Ectodermal cell (in vitro differentiated cells): ENCODE results near the gene ARL5B.
"Not testable (repeated sequence)": the region's sequence is repeated elsewhere in the genome, so short reads cannot be mapped to it uniquely, and the experiment has no call there.

Source experiments
- H3K27ac ChIP-seq: 2 replicates; pipeline ENCODE4 v1.7.0; 2013; ENCODE audit warnings: mild to moderate bottlenecking, low read depth, low read length; ENCODE audit not compliant: insufficient read depth, poor library complexity, severe bottlenecking
- H3K27me3 ChIP-seq: 2 replicates; pipeline ENCODE4 v1.7.0; 2013; ENCODE audit warnings: mild to moderate bottlenecking, low read length; ENCODE audit not compliant: insufficient read depth, control insufficient read depth, poor library complexity, severe bottlenecking
- H3K36me3 ChIP-seq: one replicate; pipeline ENCODE4 v1.7.0; 2013; ENCODE audit warnings: low read length; ENCODE audit not compliant: control insufficient read depth, insufficient read depth
- H3K4me1 ChIP-seq: one replicate; pipeline ENCODE4 v1.7.0; 2013; ENCODE audit warnings: low read length; ENCODE audit not compliant: control insufficient read depth, insufficient read depth
- H3K4me3 ChIP-seq: 2 replicates; pipeline ENCODE4 v1.7.0; 2013; ENCODE audit warnings: low read depth, low read length, control low read depth; ENCODE audit not compliant: insufficient read depth
- H3K9me3 ChIP-seq: 2 replicates; pipeline ENCODE4 v1.7.0; 2013; ENCODE audit warnings: mild to moderate bottlenecking, low read length, moderate library complexity; ENCODE audit not compliant: control insufficient read depth
- WGBS, 2 experiments: methylation state at CpG; one replicate each; pipeline ENCODE4 v1.1.7; 2013; ENCODE audit warnings: missing lambda C conversion rate in 2 of 2; 5-methylcytosine and 5-hydroxymethylcytosine counted together

ARL5B gene

GRCh38 chr10:18632500-18632899 is 26.7 kb upstream of the ARL5B start:
- 82 to 85% methylated on average over 1 of the region's 3 CpGs for WGBS, 2 experiments
- not testable (repeated sequence) for H3K27ac ChIP-seq, H3K27me3 ChIP-seq, H3K4me1 ChIP-seq, H3K36me3 ChIP-seq, H3K9me3 ChIP-seq, H3K4me3 ChIP-seq

- no peaks in the 10 kb centered on the region for H3K27me3 ChIP-seq
- 88 to 98% methylated on average over 4 of the region's 4 CpGs for WGBS, 2 experiments
- no peak overlapping the region for H3K4me3 ChIP-seq
- no peaks in the 10 kb centered on the region for H3K9me3 ChIP-seq
- H3K36me3 ChIP-seq, result no peaks in the 10 kb centered on the region
- no peak overlapping the region for H3K27ac ChIP-seq
- no peaks in the 10 kb centered on the region for H3K4me1 ChIP-seq
Measured at GRCh38 chr10:18635995-18636394, 23.2 kb upstream of the ARL5B start.

DNA sequence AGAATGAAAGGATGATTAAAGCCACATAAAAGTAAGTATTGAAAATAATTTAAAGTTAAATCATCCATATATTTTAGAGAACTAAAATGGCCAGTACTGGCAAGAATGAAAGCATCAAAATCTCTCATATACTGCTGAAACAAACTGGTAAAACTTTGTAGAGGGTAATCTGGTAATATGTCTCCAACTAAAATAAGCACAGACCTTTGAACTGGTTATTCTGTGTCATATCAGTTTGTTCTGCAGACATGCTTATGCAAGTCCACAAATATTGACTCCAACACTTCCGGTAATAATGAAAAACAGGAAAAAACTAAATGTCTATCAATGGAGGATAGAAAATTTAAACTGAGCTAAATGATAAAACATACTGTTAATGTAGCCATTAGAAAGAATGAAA is 21.8 kb upstream of the ARL5B start:
- not testable (repeated sequence) for H3K27me3 ChIP-seq, H3K36me3 ChIP-seq, H3K27ac ChIP-seq, H3K9me3 ChIP-seq, H3K4me1 ChIP-seq, H3K4me3 ChIP-seq
- 93% methylated on average over 1 of the region's 1 CpG; no CpG with 5 or more reads in 1 of the 2 experiments for WGBS, 2 experiments

DNA sequence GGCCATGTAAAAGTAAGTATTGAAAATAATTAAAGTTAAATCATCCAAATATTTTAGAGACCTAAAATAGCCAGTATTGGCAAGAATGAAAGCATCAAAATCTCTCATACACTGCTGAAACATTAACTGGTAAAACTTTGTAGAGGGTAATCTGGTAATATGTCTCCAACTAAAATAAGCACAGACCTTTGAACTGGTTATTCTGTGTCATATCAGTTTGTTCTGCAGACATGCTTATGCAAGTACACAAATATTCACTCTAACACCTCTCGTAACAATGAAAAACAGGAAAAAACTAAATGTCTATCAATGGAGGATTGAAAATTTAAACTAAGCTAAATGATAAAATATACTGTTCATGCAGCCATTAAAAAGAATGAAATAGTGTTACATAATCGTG is 19.5 kb upstream of the ARL5B start:
- 88% methylated on average over 2 of the region's 2 CpGs; no CpG with 5 or more reads in 1 of the 2 experiments for WGBS, 2 experiments
- not testable (repeated sequence) for H3K27ac ChIP-seq, H3K4me3 ChIP-seq

DNA sequence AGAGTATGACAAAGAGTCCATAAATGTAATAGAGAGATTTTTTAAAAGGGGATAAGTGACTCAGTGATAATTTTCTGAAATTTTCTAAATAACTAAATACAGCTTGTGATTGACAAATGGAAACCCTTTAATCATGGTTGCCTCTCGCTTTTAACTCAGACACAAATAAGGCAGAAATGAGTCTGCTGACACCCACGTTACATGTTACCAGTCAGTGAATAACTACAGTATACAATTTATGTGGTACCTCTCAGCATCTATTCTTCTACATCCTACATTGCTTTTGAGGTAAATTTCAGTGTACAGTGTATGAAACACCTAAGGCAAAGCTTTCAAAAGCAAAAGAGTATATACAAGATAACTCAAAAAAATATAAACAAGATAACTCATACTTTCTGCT is 12.1 kb upstream of the ARL5B start:
- no peaks in the 10 kb centered on the region for H3K27me3 ChIP-seq
- H3K4me3 ChIP-seq, result no peak overlapping the region
- no peaks in the 10 kb centered on the region for H3K9me3 ChIP-seq
- no peaks in the 10 kb centered on the region for H3K36me3 ChIP-seq
- 94 to 100% methylated on average over 2 of the region's 2 CpGs for WGBS, 2 experiments
- no peak overlapping the region for H3K27ac ChIP-seq
- peaks cover 8% of the 10 kb centered on the region for H3K4me1 ChIP-seq

More for the DNA sequence above, 19.5 kb upstream of the ARL5B start:
- H3K4me1 ChIP-seq, H3K36me3 ChIP-seq, H3K9me3 ChIP-seq, H3K27me3 ChIP-seq: not testable (repeated sequence)

GRCh38 chr10:18647945-18648344 is 11.3 kb upstream of the ARL5B start:
- no peaks in the 10 kb centered on the region for H3K27me3 ChIP-seq
- peaks cover 10% of the 10 kb centered on the region for H3K4me1 ChIP-seq
- WGBS, 2 experiments, result 97 to 99% methylated on average over 3 of the region's 3 CpGs
- H3K36me3 ChIP-seq, result no peaks in the 10 kb centered on the region
- H3K27ac ChIP-seq, result no peak overlapping the region
- H3K9me3 ChIP-seq, result no peaks in the 10 kb centered on the region
- H3K4me3 ChIP-seq, result no peak overlapping the region

- WGBS, 2 experiments, result 89 to 92% methylated on average over 6 to 7 of the region's 7 CpGs
- H3K27ac ChIP-seq, result no peak overlapping the region
- no peaks in the 10 kb centered on the region for H3K36me3 ChIP-seq
- peak overlapping the region; percentile 70 for H3K4me3 ChIP-seq
- no peaks in the 10 kb centered on the region for H3K27me3 ChIP-seq
- peaks cover 10% of the 10 kb centered on the region for H3K4me1 ChIP-seq
- H3K9me3 ChIP-seq, result no peaks in the 10 kb centered on the region
Measured at GRCh38 chr10:18649364-18649959, 9.8 kb upstream of the ARL5B start.

DNA sequence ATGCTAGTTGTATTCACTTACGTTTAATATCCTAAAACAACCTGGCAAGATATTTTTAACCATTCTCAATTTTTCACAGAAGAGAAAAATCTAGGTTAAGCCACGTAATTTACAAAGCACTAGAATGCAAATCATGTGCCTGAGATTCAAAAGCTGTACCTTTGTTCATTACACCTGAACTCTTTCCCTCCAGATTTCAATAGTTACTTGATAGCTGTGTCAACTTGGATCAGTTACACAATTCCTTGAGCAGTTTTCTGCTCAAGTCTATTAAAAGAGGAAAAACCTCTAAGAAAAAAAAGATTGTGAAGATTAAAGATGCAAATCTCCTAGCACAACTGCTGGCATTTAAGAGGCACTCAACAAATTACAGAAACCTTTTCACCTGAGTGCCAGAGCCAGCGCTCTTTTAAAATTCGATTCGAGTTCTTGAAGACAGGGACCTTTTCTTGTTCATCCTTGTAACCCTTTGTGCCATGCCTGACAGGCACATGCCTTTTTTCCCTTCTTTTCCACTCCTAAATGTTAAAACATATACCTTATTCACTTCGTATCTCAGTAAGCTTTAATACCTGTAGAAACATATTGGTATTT is 8.7 kb upstream of the ARL5B start:
- no peaks in the 10 kb centered on the region for H3K9me3 ChIP-seq
- H3K27me3 ChIP-seq, result no peaks in the 10 kb centered on the region
- H3K27ac ChIP-seq, result no peak overlapping the region
- peak overlapping the region; percentile 70 for H3K4me3 ChIP-seq
- peaks cover 10% of the 10 kb centered on the region for H3K4me1 ChIP-seq
- no peaks in the 10 kb centered on the region for H3K36me3 ChIP-seq
- 9 to 15% methylated on average over 5 to 6 of the region's 6 CpGs for WGBS, 2 experiments

DNA sequence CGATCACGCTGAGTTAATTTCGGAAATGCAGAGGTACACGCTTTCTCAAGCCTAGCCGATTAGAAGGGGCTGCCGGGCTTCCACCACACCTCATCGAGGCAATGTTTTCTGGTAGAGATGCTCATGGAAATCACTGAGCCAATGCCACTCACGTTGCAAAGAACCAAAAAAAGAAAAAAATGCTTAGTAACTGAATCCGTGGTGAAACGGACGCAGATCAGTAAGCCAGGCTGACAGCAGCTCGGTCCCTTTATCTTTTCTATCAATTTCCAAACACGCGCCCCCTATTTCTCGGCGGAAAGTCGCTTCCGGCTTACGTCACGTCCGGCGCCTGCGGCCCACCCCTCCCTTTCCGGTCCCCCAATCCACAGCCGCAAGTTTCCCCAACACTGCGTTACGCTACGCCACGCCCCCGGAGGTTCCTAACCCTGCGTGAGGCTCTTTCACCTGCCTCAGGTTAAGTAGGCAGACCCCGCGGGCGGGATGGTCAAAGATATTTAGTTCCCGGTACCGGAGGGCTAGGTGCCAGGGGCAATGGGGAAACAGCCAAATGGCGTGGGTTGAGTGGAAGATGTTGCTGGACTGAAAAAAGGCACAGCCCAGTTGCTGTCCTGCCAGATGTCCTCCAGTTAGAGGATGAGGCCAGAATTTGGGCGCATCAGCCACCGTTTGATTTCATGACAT is 7.8 kb upstream of the ARL5B start, which contains the start of gene NSUN6:
NSUN6 (minus strand) TSS at position 264 of the 684 bp plus-strand sequence. CDS start 384 bp downstream, outside the sequence.
- 1% methylated on average over 39 of the region's 39 CpGs for WGBS, 2 experiments
- Histone ChIP-seq H3K27ac (peak within 1 kb of the TSS; percentile 60), H3K4me3 (peak within 1 kb of the TSS; percentile 70)

DNA sequence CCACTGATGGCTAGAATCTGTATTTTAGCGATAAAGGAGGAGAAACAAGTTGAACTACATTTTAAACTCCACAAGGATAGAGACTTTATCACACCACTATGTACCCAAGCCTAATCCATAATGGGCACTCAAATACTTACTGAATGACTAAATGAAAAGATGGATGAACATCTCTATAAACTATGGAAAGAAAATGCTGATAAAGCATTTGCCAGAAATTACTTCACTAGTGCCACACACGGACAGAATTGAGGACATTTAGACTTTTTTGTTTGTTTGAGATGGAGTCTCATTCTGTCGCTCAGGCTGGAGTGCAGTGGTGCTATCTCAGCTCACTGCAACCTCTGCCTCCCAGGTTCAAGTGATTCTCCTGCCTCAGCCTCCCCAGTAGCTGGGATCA is 6.1 kb upstream of the ARL5B start:
- H3K27ac ChIP-seq, result no peak overlapping the region
- no peaks in the 10 kb centered on the region for H3K9me3 ChIP-seq
- peaks cover 10% of the 10 kb centered on the region for H3K4me1 ChIP-seq
- no peaks in the 10 kb centered on the region for H3K36me3 ChIP-seq
- H3K4me3 ChIP-seq, result no peak overlapping the region
- H3K27me3 ChIP-seq, result no peaks in the 10 kb centered on the region
- WGBS, 2 experiments, result 91 to 93% methylated on average over 3 of the region's 3 CpGs

More for the DNA sequence above, 7.8 kb upstream of the ARL5B start, which contains the start of gene NSUN6:
- Histone ChIP-seq H3K36me3 (no peaks in the 10 kb centered on the region), H3K27me3 (no peaks in the 10 kb centered on the region), H3K4me1 (peaks cover 10% of the 10 kb centered on the region), H3K9me3 (no peaks in the 10 kb centered on the region)
